Adipose tissue (tissue), 3 donors: ENCODE data around the gene ELF1. TPM values are rescaled to one million over a fixed set of nuclear protein-coding genes. Genes with fewer than 3 reads are reported as not detected.

ENCODE experiments used
- H3K27ac ChIP-seq: one replicate; pipeline ENCODE4 v1.5.1; 2013; ENCODE audit warnings: low read depth, low read length
- WGBS, 3 donors: extraction: QIAGEN DNeasy Blood & Tissue Kit; methylation state at CpG; one replicate each; pipeline ENCODE4 v1.1.7; 2013; 5-methylcytosine and 5-hydroxymethylcytosine counted together
- polyA plus RNA-seq, 3 donors: library from polyadenylated mRNA; stranded (reverse); fragments of 200-250 nt; gene quantifications; one replicate each; pipeline ENCODE4 v1.2.3, GENCODE V29; 2013
- donor health status: healthy with polysubstance abuse.
- donor health status: Bipolar disorder and iron deficiency.
- donor health status: healthy.

ELF1 gene
- polyA plus RNA-seq: 10 to 100 TPM; 26.1 to 36.4 (median 26.8) TPM

DNA sequence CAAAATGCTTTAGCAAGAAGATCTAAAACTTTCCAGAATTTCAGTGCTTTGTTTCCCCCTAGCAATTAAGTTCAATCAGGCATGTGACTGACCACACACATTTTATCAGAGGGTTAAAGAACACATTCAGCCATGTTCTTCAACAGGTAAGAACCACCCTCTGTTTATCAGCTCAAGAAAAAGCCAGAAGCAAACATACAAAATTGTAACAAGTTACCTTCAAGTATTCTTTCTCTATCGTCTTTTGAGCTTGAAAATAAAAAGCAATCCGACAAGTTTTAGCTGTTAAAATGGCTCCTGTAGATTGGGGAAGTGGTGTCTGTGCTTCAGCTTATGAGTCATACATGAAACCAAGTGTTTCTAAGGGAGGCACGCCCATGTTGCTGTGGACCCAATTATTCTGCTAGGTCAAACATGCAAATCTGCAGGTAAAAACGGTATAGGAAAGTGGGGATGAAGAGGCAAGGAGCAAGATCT lies at the start of gene ELF1:
Gene ELF1, minus strand, starts transcription at position 306 of the 477 bp plus-strand sequence. CDS start 37,262 bp downstream, outside the sequence.
- 17 to 36% (median 30%) methylated on average over 4 of the region's 4 CpGs for WGBS, 3 donors
- H3K27ac ChIP-seq: peak within 1 kb of the TSS; percentile 66

DNA sequence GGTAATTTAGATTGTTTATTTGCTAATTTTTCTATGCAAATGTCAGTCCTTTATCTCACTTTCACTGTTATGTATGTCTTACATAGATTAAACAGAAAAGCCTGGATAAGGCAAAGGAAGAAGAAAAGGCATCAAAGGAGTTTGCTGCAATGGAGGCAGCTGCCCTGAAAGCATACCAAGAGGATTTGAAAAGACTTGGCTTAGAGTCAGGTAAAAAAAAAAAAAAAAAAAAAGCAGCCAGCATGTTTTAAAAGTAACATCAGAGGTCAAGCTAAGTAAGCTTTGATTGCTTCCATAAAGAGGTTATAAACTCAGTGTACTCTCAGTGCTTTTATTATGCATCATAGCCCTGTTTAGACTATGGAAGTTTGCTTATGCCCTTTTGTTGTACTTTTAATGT lies 46.0 kb upstream of the ELF1 start:
- no peak overlapping the region for H3K27ac ChIP-seq

DNA sequence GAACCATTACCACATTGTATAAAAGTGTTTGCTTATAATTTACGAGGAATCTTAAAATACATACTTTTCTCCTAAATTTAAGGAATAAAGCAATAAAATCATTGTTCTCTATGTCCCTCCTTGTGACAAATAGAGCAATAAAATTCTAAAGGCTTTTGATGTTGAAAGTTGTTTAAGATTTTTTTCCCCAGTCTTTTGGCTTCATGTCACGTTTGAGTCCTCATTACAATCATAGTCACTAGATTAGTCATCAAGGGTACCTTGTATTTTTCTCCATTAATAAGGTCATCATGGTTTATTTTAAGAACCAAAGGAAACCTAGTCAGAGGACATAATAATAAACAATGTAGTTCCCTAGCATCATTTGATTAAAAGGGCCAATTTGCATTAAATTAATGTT lies 45.4 kb upstream of the ELF1 start:
- 60 to 73% (median 65%) methylated on average over 2 of the region's 2 CpGs for WGBS, 3 donors
- H3K27ac ChIP-seq: no peak overlapping the region

DNA sequence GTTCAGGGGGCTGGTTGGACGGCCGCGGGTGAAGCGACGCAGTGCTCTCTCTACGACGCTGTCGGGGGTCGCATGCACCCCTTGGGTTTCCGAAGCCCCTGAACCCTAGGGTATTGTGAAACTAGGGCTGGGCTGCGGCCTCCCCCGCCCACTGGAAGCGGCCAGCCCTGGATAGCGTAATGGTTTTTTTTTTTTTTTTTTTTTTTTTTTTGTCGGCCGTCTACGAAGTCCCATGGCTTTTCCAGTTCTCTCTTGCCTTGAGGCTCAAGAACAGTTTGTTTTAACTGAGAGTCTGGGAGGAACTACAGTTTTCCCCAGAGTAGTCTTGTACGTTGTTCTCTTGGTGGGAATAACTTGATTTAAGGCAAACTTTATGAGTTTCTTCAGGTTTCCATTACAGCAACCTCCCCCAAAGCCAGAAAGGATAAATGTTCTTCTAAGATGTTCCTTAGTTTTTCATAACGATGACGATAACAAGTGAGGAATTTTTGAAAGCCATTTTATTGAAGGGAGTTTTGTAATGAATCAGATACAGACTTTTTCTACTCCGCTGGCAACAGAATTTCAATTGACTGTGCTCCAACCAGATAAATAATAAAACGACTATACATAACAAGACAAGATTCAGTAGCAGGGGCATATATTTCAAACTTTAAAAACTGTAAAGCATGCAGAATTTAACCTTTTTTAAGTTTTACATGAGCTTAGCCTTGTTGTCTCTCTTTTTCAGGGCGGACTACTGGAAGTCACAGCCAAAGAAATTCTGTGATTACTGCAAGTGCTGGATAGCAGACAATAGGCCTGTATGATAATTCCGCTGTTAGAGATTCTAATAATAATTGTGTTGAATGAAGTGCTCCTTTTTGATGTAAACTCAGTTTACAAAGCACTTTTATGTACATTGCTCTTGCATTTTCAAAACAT lies 43.1 kb upstream of the ELF1 start:
- 3 to 6% (median 5%) methylated on average over 23 to 24 of the region's 24 CpGs for WGBS, 3 donors
- peak overlapping the region; percentile 53 for H3K27ac ChIP-seq

DNA sequence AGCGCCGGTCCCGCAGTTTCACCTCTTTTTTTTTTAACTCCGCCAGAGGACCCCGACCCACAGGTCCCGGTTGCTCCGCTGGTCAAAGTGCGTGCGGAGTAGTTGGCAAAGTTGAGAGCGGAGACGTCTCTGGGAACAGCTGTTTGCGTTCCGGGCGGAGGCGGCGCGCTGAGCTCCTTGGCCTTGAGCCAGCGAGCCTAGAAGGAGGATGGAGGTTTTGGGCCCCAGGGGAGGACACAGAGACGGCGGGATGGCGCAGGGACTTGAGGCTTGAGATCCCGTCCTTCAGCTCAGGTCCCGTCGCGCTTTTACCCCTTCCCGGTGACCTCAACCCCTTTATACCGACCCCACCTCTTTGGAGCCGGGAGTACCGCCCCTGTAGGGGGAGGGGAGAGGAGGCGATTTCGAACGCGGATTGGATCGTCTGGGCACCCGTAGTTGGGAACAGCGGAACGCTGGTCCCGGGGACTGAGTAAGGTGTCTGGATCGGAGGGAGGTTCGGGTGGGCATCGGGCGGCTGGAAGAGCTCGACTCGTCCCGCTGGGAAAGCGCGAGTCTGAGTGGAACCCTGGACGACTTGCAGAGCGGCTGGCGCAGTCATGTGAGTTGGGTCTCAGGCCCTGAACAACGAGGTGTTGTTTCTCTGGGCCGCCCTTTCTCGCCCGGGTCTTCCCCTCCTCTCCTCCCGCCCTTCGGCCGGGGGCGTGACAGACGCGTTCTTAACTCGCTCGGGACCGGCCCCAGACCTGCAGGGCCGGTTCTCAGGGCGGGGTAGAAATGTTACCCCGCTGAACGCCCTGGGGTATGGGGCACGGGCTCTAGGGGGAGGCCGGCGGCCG lies 42.2 kb upstream of the ELF1 start, which contains the start of gene WBP4:
Gene WBP4, plus strand, starts transcription at position 435 of the 839 bp plus-strand sequence. Its CDS starts 165 bp downstream, at position 600.
- peak within 1 kb of the TSS; percentile 53 for H3K27ac ChIP-seq
- 0 to 1% (median 0%) methylated on average over 67 to 71 of the region's 71 CpGs for WGBS, 3 donors

DNA sequence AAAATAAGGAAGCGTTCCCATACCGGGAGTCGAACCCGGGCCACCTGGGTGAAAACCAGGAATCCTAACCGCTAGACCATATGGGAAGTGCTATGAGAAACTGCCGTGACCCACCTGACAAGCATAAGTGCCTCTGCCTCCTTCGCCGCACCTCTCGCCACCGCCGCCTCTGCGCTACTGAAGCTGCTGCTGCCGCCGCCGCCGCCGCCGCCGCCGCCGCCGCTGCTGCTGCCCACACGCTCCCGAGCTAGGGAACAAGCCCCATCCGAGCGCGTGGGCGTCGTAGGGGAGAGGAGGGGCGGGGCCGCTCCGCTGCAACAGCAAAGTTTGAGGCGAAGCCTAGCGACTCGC lies 41.6 kb upstream of the ELF1 start:
- peak overlapping the region; percentile 53 for H3K27ac ChIP-seq
- 0 to 1% (median 0%) methylated on average over 34 to 35 of the region's 35 CpGs for WGBS, 3 donors

DNA sequence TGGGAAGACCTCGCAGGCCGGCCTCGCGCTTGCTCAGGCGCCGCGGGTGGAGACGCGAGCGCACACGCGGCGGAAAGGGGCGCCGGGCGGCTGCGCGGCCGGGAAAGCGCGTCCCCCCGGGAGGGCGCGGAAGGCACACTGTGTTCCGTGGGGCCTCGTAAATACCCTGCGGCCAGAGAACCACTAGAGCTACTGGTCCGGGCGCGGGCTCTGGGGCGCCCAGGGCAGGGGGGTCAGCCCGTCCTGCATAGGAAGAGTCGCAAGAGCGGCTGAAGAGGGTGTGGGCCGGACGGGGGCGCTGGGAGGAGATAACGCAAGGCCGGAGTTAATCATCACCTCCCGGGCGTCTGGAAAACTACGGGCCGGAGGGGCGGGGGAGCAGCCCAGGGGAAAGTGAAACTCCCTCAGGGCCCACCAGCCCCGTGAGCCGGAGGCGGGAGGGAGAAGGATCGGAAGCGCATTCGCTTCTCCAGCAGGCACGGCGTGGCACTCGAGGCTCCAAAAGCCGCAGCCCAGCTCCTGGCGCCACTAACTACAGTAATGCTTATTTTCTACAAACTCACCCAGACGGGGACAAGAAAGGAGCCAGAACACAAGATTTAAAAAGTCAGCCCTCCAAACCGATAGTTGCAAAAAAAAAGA lies 41.1 kb upstream of the ELF1 start:
- H3K27ac ChIP-seq: peak overlapping the region; percentile 53
- WGBS, 3 donors: 0 to 1% (median 1%) methylated on average over 55 to 57 of the region's 57 CpGs

DNA sequence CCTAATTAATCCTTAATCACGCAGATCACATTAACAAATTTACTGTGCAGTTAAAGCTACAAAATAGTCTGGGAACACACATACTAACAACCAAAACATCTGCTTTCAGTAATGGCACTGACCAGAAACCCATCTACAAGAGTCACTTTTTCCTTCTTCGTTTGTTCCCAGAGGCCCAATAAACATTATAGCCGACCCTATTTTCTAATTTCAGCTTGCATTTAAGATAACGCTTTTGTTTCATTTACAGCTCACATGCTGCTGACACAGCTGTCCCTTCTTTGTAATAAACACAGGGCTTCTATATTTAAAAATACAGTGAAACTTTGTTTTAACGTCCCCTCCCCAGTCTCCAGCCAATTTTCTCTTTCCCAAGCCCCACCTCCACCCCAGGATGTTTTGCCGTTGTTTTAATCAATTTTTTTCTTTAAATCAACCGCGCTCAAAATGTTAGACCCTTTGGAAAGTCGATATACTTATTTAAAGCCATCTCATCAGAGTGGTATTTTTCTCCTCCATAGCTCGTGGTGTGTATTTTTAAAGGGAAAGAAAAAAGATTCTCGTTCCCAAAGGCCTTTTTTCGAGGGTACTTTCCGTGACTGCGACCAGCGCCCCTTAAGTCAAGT lies 40.5 kb upstream of the ELF1 start:
- peak overlapping the region; percentile 53 for H3K27ac ChIP-seq
- 0 to 2% (median 2%) methylated on average over 15 of the region's 15 CpGs for WGBS, 3 donors

DNA sequence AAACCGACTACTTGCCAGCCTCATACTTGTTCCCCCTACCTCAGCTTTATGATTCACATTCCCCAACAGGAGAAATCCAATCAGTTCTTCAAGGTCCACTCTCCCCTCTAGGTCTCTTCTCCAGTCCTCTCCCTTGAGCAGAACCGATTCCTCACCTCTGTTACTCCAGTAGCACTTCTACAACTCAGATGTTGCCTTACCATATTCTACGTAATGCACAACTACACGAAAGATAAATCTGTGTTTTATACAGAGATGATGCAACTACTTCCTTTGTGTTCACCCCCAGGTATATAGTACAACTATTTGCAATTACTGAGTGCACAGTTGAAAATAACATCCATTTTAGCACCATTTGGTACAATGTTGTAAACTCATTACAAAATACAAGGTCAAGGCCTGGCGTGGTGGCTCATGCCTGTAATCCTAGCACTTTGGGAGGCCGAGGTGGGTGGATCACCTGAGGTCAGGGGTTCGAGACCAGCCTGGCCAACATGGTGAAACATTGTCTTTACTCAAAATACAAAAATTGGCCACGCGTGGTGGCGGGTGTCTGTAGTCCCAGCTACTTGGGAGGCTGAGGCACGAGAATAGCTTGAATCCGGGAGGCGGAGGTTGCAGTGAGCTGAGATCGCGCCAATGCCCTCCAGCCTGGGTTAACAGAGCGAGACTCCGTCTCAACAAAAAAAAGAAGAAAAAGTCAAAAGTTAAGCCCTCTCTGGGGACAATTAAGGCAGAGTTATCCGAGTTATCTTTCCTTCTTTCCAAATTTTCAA lies 39.4 kb upstream of the ELF1 start:
- H3K27ac ChIP-seq: no peak overlapping the region
- WGBS, 3 donors: 55 to 75% (median 73%) methylated on average over 18 of the region's 18 CpGs

DNA sequence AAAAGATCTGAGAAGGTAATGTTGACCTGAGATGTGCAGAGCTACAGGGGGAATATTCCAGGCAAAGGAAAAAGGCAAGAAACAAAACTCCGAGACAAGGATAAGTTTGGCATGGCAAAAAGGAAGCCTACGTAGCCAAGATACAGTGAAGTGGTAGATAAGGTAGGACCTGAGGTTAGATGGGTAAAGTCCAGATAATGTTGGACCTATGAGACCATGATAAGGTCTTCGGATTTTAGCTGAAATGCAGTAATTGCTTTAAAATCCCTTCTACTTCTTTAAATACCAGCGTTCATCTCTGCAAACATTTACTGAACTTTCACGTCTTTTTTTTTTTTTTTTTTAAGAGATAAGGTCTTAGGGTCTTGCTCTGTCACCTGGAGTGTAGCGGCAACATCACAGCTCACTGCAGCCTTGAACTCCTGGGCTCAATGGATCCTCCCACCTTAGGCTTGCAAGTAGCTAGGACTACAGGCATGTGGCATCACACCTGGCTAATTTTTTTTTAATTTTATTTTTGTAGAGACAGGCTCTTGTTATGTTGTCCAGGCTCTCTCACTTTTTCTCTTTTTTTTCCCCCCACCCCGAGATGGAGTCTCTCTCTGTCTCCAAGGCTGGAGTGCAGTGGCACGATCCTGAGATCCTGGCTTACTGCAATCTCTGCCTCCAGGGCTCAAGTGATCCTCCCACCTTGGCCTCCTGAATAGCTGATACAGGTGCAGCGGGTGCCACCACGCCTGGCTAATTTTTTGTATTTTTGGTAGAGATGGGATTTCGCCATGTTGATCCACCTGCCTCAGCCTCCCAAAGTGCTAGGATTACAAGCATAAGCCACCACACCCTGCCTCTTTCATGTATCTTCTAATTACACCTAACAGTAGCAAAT lies 38.0 kb upstream of the ELF1 start:
- 56 to 87% (median 86%) methylated on average over 11 of the region's 11 CpGs for WGBS, 3 donors
- no peak overlapping the region for H3K27ac ChIP-seq

DNA sequence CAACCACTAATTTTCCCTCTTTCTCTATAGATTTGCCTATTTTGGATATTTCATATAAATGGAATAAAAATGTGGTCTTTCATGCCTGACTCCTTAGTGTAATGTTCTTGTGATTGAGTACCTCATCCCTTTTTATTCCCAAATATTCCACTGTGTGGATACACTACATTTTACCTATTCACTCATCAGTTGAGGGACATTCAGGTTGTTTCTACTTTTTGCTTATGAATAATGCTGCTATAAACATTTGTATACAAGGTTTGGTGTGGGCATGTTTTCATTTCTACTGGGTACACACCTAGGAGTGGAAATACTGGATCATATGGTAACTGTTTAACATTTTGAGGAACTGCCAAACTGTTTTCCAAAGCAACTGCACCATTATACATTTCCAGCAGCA lies 37.1 kb upstream of the ELF1 start:
- no peak overlapping the region for H3K27ac ChIP-seq

DNA sequence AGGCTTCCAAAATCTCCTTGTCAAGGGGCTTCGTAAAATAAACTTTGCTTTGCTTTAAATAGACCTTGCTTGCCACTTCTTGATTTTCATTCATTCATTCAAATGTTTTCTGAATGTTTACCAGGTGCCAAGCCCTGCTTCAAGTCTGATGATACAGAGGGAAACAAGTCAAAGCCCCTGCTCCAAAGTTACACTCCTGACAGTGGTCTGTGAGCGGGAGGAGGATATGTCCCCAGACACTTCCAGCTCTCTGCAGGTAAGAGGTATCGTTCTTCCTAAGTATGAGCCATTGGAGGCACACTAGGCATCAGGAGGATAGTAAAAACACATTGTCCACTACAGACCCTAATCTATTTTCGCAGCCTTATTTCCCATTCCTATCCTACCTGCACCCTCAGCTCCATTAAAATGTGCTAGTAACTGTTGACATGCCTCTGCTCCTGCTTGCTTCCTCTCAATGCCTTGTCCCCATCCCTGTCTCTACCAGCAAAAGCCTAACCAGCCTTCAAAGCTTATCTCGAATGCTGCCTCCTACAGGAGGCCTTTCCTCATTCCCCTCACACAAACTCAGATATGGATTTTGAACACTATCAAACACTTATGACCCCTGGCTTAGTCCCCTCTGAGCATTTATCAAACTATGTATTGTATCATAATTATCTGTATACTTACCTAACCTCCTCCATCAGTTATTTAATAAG lies 36.0 kb upstream of the ELF1 start:
- 81 to 91% (median 86%) methylated on average over 5 of the region's 5 CpGs for WGBS, 3 donors
- no peak overlapping the region for H3K27ac ChIP-seq

DNA sequence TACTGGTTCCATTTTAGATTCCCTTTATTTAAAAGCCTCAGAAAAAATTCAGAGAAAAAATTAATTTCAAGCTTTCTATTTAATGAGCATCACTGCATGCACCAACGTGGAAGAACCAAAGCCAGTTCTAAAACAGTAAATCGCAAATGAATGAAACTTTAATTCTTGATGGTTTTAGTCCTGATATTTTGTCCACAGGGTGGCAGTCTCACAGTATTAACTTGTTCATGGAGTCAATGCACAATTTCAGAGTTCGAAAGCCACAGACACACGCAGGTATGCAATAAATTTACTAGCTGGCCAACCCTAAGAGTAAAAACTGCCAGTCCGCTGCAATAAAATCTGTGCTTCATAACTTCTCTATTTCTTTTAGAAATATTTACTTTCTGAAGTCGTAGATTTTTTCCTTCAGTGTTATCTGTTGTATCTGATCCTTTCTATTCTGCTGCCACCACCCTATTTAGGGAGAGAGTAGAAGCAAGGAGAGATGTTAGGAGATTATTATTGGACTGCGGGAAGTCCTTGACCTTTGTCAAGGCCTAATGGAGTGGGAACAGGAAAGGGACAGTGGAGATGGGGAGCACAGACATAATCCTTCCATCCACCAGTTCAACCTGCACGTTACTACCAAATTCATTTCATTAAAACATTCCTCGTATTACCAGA lies 35.2 kb upstream of the ELF1 start:
- WGBS, 3 donors: 38 to 49% (median 46%) methylated on average over 9 of the region's 9 CpGs
- no peak overlapping the region for H3K27ac ChIP-seq

DNA sequence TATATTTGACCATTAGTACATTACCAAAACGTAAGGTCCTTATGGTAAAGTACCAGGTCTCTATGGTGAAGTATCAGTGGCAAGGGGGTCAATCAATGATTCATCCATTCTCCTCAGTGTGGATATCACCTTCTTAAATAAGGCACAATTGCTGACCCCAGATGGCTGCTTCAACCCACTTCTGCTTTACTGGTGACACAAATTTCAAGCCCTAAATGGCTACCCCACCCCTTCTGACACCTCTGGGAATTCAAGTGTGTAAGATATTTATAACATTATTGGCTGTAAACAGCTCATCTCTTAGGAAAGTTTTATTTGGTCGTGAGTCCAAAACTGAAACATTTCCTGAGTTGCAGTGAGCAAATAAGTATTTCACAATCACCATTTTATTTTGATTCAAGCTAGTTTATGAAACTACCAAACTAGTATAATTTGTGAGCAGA lies 34.3 kb upstream of the ELF1 start:
- H3K27ac ChIP-seq: no peak overlapping the region
- WGBS, 3 donors: 23 to 45% (median 23%) methylated on average over 2 of the region's 2 CpGs

DNA sequence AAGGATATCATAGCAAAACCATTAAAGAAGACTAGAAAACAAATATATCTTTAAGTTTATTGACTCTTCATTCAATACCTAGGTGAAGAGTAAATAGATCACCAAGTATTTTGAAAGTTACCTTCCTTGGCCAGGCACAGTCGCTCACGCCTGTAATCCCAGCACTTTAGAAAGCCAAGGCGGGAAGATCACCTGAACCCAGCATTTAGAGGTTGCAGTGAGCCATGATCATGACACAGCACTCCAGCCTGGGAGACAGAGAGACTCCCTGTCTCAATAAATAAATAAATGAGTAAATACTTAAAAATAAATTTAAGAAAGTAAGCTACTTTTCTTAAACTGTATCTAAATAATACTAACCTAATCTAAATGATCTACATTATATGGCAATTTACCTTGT lies 33.3 kb upstream of the ELF1 start:
- no peak overlapping the region for H3K27ac ChIP-seq
- 63 to 95% (median 93%) methylated on average over 3 of the region's 3 CpGs for WGBS, 3 donors
